DMS79 (cell line): ENCODE results near the gene TCERG1L.

ENCODE experiments used
- DNase-seq: peaks from one replicate; lab custom pipeline; 2025; lab: John Stamatoyannopoulos, UW

Gene TCERG1L

GRCh38 chr10:131226446-131227162 is 84.9 kb downstream of the TCERG1L start:
- DNase-seq: no peak

- DNase-seq: no peak
Measured at GRCh38 chr10:131224106-131224505, 87.4 kb downstream of the TCERG1L start.

DNA sequence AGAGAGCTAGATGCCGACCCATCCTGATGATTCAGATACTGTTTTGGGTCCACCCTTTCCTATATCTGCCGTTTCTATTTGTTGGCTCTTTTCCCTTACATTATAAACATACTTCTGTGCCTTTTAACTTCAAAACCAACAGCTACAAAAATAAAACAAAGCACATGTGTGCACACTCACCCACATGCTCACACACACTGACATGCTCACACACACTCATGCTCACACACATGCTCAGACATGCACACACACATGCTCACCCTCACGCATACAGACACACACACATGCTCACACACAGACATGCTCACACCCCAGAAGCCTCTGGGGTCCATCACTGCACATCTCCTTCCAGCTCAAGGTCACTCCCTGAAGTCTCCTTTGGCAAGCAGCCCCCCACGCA is 88.1 kb downstream of the TCERG1L start:
- DNase-seq: no peak

- no peak for DNase-seq
Measured at GRCh38 chr10:131222986-131223385, 88.5 kb downstream of the TCERG1L start.

- DNase-seq: no peak
Measured at GRCh38 chr10:131221632-131222277, 89.8 kb downstream of the TCERG1L start.

DNA sequence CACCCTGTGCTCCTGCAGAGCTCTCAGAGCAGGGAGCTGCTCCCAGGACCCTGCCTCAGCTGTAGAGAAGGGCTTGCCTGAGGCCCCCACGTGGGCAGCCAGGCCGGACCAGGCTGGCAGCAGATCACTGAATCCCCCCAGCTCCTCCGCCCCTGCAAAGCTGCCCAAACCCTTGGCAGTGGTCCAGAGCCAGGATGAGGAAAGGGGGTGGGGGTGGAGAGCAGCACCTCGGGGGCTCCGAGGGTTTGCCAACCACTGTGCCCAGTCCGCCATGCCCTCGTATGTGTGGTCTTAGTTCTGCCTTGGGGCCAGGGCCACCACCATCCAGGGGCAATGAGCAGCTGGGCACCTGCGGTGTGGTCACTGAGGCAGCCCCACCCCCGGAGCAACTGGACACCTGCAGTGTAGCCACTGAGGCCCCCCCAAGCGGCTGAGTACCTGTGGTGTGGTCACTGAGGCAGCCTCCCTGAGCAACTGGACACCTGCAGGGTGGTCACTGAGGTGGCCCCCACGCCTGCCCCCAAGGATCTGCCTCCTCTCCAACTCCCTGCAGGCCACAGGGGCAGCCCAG is 90.8 kb downstream of the TCERG1L start:
- DNase-seq: no peak

DNA sequence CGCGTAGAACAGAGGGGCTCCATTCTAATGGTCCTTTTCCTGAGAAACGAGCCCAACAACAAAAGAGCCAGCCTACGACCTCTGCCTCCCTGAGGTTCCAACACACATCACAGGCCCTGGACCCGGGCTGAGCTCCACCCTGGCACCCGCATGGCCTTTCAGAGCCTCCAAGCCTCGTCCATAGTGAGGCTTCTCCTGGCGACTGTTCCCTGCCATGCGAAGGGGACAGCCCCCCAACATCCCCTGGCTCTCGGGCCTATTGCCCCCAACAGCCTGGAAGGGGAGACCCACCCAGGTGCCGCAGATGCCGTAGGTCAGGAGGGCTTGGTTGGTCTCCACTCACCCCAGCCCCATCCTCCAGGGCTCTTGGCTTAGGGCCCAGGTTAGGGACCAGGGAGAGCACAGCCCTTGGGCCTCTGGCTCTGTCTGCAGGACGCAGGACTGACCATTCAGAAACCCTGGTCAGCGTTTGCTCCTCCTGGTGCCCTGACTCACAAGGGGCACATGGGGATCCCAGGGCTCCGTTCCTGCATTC is 91.5 kb downstream of the TCERG1L start:
- no peak for DNase-seq

GRCh38 chr10:131219584-131219886 is 92.0 kb downstream of the TCERG1L start:
- no peak for DNase-seq

- DNase-seq: no peak
Measured at GRCh38 chr10:131218811-131219583, 92.5 kb downstream of the TCERG1L start.

DNA sequence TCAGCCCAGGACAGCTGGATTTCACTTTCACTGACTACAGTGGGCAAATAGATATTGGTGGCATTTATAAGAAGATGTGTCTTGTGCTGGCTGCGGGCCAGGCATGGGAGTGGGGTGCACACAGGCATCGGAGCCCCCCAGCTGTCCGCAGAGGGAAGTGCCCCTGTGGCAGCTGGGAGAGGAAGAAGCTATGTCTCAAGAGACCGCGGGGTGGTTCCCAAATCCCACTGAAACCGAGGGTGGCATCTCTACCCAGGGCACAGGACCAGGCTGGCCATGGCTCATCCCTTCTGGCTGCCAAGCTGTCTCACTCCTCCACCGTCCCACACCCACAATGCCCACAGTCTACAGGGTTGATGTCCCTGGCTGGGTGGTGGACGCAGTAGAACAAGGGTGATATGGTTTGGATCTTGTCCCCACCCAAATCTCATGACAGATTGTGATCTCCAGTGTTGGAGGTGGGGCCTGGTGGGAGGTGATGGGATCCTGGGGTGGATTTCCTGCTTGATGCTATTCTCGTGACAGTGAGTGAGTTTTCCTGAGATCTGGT is 94.8 kb downstream of the TCERG1L start:
- DNase-seq: no peak

- no peak for DNase-seq
Measured at GRCh38 chr10:131215776-131216175, 95.7 kb downstream of the TCERG1L start.

GRCh38 chr10:131214521-131215244 is 96.8 kb downstream of the TCERG1L start:
- DNase-seq: no peak

DNA sequence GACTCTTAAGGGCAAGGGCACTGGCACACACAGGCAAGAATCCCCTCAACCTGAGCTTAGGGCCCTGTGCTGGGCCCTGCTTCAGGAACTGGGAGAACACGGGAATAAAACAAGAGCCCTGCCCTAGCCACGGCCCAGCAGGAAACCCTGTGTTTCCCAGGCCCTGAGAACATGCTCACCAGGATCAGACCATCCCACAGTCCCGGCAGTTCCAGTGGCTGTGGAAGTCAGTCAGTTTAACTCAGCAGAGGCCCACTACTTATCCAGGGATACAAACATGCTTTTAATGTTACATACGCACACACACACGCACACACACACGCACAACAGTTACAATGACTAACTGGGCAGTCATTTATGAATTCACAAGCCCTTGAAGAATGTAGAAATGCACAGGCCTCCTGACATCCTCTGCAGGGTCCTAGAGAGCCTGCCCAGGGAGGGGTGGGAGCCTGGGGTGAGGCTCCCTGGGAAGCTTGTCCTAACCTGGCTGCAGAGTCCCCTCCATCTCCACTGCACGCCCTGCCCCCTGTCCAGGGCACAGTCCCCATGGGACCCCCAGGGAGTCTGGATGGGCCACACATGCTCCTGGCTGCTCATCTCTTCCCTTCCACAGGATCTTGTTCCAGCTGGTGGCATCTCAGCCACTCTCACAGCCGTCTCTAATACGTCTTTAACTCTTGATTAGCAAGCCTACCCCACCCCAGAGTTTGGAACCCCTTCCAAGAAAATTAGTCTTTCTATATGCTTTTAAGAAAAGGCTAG is 97.6 kb downstream of the TCERG1L start:
- DNase-seq: no peak

DNA sequence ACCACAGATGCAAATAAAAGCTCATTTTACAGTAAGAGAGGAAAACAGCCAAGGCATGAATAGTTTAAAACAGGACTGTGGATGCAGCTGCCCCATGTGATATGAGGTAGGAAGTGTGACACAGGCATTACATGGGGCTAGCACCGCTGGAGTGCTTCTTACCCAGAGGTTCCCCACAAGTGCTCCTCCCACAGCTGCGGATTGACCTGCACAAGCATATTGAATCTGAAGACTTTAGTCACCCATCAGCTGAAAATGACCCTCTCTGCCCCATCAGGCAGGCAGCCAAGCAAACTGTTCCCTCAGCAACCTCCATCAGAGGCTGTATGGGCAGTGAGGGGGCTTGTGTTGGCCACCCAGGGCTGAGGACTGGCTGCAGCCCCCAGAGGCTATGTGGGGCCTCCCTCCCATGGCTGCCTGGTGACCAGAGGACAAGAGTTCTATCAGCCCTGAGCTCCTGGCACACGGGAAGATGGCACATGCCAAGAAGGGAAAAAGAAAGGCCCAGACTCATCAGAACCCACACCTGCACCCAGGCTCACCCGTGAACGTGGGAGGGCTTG is 98.7 kb downstream of the TCERG1L start:
- no peak for DNase-seq

DNA sequence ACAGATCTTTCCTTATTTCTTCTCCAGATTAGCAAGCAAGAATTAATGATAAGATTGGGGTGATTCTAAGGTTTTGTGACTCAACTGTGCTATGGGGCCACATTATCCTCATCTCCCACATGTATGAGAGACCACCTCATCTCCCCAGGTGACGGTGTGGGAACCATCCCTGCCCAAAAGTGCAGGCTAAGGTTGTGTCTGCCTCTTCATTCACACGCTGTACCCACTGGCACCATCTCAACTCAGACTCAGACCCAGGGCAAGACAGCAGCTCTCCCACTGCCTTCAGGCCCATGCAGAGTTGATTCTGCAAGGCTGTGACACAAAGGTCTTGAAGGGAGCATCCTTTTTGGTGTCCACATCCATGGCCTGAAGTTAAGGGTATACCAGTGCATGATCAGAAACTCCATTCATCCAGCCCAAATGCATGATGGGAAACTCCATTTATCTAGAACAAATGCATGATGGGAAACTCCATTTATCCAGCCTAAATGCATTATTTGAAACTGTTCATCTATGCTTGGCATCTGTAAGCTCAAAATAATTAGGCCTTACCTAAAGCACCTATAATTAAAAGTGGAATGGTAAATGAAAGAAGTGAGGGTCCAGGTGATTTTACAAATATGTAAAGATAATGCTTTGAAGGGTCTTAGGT is 99.4 kb downstream of the TCERG1L start:
- DNase-seq: no peak

DNA sequence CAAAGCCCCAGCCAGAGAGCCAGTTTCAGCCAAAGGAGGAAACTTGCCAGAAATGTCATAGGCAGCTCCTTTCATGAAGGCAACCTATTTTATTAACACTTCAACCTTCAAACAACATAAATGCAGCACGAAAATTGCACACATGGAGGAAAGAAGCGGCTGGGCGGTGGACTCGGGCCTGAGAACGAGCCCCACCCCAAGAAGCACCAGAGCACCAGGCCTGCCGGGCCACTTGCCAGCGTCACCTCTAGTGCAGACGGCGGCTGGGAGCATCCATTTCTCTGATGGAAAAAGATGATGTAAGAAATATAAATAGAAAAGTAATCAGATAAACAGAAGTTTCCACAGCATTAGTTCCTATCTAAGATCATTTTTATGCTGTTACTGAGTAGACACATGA is 100.0 kb downstream of the TCERG1L start:
- no peak for DNase-seq

DNA sequence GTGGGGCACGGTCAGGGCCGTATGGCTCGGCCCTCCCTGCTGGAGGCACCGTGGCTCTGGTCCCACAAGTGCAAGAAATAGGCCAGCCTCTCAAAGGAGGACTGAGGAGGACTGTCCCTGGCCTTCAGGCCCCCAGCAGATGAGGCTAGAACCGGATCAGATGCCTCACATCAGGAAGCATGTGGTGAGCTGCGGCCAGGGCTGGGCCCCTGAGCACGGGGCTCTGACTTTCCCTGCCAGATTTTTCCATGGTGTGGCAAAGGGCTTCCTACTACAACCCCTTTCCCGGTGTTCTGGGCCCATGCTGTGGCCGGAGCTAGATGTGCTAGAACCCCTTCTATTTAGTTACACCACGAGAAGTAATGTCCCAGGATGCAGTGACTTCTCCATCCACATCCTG is 100.4 kb downstream of the TCERG1L start:
- no peak for DNase-seq

DNA sequence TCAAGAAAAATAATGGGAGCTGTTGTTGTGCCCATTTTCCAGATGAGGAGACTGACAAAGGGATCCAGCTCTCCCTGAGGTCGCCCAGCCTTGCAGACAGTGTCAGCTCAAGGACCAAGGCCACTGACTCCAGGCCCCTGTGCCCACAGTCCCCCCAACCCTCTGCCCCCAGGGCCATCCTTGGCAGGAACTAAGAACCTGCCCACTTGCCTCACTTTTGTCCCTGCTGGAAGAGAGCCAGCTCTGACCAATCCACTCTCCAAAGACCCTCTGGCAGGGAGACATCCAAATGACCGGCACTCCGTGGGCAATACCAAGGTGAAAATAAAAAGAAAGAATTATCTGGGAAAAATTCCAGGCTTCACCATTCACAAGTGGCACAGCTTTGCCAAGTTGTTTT is 101.3 kb downstream of the TCERG1L start:
- no peak for DNase-seq

GRCh38 chr10:131207584-131208532 is 103.7 kb downstream of the TCERG1L start:
- no peak for DNase-seq
